ENCODE data around the gene BCL2L15. TPM values are rescaled to one million over a fixed set of nuclear protein-coding genes. Genes with fewer than 3 reads are reported as not detected.

BCL2L15 gene
- total and polyA plus RNA-seq, 4 donors, result 0.04 to 0.70 (median 0.11) TPM

DNA sequence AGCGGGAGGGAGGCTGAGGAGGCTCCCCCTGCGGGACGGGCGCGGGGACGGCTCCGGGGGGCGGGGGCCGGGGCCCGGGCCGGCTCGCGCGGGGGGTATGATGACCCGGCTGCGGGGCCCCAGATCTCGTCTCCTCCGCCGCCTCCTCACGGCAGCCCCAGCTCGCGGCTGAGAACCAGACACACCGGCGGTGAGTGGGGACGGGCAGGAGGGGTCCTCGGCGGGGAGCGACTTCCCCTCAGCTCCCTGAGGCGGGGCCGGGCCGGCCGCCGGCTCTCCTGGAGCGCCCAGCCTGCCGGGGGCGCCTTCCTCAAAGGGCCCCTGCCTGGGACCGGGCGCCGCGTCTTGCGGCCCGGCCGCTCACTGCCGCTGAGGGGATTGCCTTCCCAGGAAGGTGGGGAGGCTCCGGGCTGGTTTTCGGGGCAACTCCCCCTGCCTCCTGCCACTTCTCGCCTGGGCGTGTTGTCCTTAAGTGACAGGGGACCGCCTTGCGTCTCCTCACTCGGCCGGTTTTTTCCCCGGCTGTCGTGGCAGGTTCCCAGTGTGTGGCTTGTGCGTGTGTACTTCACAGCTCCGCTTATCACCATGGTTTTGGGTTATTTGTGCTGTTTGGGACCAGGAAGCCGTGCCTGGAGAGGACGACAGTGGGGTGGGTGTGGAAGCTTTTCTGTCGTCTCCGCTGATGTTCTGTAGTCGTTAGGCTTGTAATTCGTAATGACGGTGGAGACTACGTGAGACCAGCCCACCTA is 42.5 kb upstream of the BCL2L15 start:
- H3K4me1 ChIP-seq (ENCODE audit: control insufficient read depth in 4 of 4, insufficient read depth in 4 of 4, low read length in 3 of 4), result peaks cover 9 to 53% (median 40%) of the 10 kb centered on the region in 4 donors
- DNase-seq (ENCODE audit: low spot score), result peak; percentile 73
- H3K9ac ChIP-seq (ENCODE audit: low read depth in 1 of 2, low read length in 2 of 2), result peak overlapping the region; percentile 33 to 87
- no peaks in the 10 kb centered on the region for H3K36me3 ChIP-seq (ENCODE audit: control insufficient read depth in 4 of 4, insufficient read depth in 3 of 4, low read depth in 1 of 4, low read length in 3 of 4)
- peak overlapping the region; percentile 94 to 100 for H3K27ac ChIP-seq (ENCODE audit: low read depth in 1 of 2, low read length in 2 of 2)
- under 1% methylated on average over 64 of the region's 64 CpGs for WGBS
- H3K27me3 ChIP-seq (ENCODE audit: control insufficient read depth in 4 of 4, insufficient read depth in 4 of 4, low read length in 3 of 4), result no peaks in the 10 kb centered on the region
- TF ChIP-seq TAF1 (conservative IDR thresholded peaks at IDR 0.05), result no peak
- peak in 1 of 2 donors; percentile 7 for TF ChIP-seq RAD21 (IDR thresholded peaks at IDR 0.05)
- no peaks in the 10 kb centered on the region for H3K9me3 ChIP-seq (ENCODE audit: control insufficient read depth in 4 of 4, low read length in 3 of 4)
- H3K4me3 ChIP-seq (ENCODE audit: low read depth in 1 of 3, low read length in 3 of 3), result peak overlapping the region; percentile 82 to 97 (median 84)

DNA sequence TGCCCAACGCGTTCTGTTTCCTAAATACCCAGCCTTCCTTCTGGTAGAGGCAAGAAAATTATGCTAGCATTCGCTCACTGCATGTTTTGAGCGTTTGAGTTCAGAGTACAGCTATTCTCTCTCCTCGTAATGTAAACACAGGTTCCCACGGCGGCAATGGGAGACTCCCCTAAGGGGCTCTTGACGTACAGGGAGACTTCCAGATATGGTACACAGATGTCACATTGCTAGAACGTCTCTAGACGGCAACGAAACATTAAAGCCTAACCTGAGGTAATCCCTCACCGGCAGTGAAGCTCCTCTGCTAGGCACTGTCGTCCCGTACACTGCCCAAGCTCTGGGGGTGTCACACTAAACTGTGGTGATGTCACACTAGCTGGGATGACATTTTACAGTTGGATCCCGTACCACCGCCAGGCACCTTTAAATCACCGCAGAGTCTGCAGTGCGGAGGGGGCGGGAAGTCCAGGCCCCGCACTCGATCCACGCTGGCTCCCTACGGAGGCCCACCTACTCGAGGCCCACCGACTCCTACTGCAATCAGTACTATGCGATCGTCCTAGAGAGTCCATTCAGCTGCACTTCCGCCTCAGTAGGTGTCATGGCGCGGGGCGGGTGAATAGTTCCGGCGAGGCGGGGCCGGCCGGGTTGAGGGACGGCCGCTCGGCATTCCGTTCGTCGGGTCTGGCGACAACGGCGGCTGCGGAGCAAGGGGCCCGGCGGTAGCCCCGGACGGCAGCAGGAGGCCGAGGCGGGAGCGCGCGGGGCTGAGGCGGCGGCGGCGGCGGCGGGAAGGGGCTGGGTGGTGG is 41.8 kb upstream of the BCL2L15 start, which contains the start of gene HIPK1:
TSS of gene HIPK1 (plus strand) at position 384 of the 809 bp plus-strand sequence.
- Histone ChIP-seq H3K27me3 (ENCODE audit: control insufficient read depth in 4 of 4, insufficient read depth in 4 of 4, low read length in 3 of 4) (no peaks in the 10 kb centered on the region), H3K36me3 (ENCODE audit: control insufficient read depth in 4 of 4, insufficient read depth in 3 of 4, low read depth in 1 of 4, low read length in 3 of 4) (no peaks in the 10 kb centered on the region), H3K4me3 (ENCODE audit: low read depth in 1 of 3, low read length in 3 of 3) (peak within 1 kb of the TSS; percentile 84 to 97 (median 93)), H3K9ac (ENCODE audit: low read depth in 1 of 2, low read length in 2 of 2) (peak within 1 kb of the TSS; percentile 70 to 87), H3K9me3 (ENCODE audit: control insufficient read depth in 4 of 4, low read length in 3 of 4) (no peaks in the 10 kb centered on the region), H3K4me1 (ENCODE audit: control insufficient read depth in 4 of 4, insufficient read depth in 4 of 4, low read length in 3 of 4) (peaks cover 9 to 47% (median 34%) of the 10 kb centered on the region in 4 donors), H3K27ac (ENCODE audit: low read depth in 1 of 2, low read length in 2 of 2) (peak within 1 kb of the TSS; percentile 94 to 100)
- peak; percentile 94 for DNase-seq (ENCODE audit: low spot score)
- under 1% methylated on average over 61 of the region's 61 CpGs for WGBS
- TF ChIP-seq HNF4G (IDR thresholded peaks at IDR 0.05), result peak; percentile 31
- TF ChIP-seq RXRA (IDR thresholded peaks at IDR 0.05), result peak; percentile 4 to 51
- peak; percentile 59 for TF ChIP-seq FOXA2 (IDR thresholded peaks at IDR 0.05)
- TF ChIP-seq FOXA1 (IDR thresholded peaks at IDR 0.05), result peak; percentile 49
- TF ChIP-seq NR2F2 (IDR thresholded peaks at IDR 0.05), result no peak
- TF ChIP-seq SP1 (IDR thresholded peaks at IDR 0.05), result peak; percentile 30
- TF ChIP-seq, protein P1, sequence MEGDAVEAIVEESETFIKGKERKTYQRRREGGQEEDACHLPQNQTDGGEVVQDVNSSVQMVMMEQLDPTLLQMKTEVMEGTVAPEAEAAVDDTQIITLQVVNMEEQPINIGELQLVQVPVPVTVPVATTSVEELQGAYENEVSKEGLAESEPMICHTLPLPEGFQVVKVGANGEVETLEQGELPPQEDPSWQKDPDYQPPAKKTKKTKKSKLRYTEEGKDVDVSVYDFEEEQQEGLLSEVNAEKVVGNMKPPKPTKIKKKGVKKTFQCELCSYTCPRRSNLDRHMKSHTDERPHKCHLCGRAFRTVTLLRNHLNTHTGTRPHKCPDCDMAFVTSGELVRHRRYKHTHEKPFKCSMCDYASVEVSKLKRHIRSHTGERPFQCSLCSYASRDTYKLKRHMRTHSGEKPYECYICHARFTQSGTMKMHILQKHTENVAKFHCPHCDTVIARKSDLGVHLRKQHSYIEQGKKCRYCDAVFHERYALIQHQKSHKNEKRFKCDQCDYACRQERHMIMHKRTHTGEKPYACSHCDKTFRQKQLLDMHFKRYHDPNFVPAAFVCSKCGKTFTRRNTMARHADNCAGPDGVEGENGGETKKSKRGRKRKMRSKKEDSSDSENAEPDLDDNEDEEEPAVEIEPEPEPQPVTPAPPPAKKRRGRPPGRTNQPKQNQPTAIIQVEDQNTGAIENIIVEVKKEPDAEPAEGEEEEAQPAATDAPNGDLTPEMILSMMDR (IDR thresholded peaks at IDR 0.05; ENCODE audit: low read depth, low read length, missing input control), result no peak
- TF ChIP-seq HNF4A (conservative IDR thresholded peaks at IDR 0.05), result peak; percentile 55 to 62
- TF ChIP-seq TAF1 (conservative IDR thresholded peaks at IDR 0.05), result peak; percentile 60
- TF ChIP-seq, protein P2, sequence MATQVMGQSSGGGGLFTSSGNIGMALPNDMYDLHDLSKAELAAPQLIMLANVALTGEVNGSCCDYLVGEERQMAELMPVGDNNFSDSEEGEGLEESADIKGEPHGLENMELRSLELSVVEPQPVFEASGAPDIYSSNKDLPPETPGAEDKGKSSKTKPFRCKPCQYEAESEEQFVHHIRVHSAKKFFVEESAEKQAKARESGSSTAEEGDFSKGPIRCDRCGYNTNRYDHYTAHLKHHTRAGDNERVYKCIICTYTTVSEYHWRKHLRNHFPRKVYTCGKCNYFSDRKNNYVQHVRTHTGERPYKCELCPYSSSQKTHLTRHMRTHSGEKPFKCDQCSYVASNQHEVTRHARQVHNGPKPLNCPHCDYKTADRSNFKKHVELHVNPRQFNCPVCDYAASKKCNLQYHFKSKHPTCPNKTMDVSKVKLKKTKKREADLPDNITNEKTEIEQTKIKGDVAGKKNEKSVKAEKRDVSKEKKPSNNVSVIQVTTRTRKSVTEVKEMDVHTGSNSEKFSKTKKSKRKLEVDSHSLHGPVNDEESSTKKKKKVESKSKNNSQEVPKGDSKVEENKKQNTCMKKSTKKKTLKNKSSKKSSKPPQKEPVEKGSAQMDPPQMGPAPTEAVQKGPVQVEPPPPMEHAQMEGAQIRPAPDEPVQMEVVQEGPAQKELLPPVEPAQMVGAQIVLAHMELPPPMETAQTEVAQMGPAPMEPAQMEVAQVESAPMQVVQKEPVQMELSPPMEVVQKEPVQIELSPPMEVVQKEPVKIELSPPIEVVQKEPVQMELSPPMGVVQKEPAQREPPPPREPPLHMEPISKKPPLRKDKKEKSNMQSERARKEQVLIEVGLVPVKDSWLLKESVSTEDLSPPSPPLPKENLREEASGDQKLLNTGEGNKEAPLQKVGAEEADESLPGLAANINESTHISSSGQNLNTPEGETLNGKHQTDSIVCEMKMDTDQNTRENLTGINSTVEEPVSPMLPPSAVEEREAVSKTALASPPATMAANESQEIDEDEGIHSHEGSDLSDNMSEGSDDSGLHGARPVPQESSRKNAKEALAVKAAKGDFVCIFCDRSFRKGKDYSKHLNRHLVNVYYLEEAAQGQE (IDR thresholded peaks at IDR 0.05), result peak; percentile 17
- TF ChIP-seq, protein P3, sequence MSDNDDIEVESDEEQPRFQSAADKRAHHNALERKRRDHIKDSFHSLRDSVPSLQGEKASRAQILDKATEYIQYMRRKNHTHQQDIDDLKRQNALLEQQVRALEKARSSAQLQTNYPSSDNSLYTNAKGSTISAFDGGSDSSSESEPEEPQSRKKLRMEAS (IDR thresholded peaks at IDR 0.05), result peak; percentile 18
- TF ChIP-seq EGR1 (IDR thresholded peaks at IDR 0.05; ENCODE audit: low read depth in 2 of 2), result no peak
- TF ChIP-seq GABPA (IDR thresholded peaks at IDR 0.05 in 1 of 2, conservative IDR thresholded peaks at IDR 0.05 in 1 of 2), result peak; percentile 46 to 87
- peak; percentile 57 to 70 for TF ChIP-seq JUND (IDR thresholded peaks at IDR 0.05)
- peak; percentile 22 to 44 for TF ChIP-seq RAD21 (IDR thresholded peaks at IDR 0.05)
- TF ChIP-seq, protein P4, sequence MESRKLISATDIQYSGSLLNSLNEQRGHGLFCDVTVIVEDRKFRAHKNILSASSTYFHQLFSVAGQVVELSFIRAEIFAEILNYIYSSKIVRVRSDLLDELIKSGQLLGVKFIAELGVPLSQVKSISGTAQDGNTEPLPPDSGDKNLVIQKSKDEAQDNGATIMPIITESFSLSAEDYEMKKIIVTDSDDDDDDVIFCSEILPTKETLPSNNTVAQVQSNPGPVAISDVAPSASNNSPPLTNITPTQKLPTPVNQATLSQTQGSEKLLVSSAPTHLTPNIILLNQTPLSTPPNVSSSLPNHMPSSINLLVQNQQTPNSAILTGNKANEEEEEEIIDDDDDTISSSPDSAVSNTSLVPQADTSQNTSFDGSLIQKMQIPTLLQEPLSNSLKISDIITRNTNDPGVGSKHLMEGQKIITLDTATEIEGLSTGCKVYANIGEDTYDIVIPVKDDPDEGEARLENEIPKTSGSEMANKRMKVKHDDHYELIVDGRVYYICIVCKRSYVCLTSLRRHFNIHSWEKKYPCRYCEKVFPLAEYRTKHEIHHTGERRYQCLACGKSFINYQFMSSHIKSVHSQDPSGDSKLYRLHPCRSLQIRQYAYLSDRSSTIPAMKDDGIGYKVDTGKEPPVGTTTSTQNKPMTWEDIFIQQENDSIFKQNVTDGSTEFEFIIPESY (IDR thresholded peaks at IDR 0.05), result no peak
- peak; percentile 99 for TF ChIP-seq YY1 (IDR thresholded peaks at IDR 0.05)
- TF ChIP-seq, protein P5, sequence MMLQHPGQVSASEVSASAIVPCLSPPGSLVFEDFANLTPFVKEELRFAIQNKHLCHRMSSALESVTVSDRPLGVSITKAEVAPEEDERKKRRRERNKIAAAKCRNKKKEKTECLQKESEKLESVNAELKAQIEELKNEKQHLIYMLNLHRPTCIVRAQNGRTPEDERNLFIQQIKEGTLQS (IDR thresholded peaks at IDR 0.05), result peak; percentile 70

Measured in liver (tissue), 9 donors.